Measurements from ENCODE around the gene RNF144A. TPM values are rescaled to one million over a fixed set of nuclear protein-coding genes. Genes with fewer than 3 reads are reported as not detected.
A peak's percentile ranks its signal among the peaks of the same experiment; 100 is the strongest.

The RNF144A gene
- total RNA-seq, 1 donor from 2014 or later: 39.9 TPM

- no peak for TF ChIP-seq CTCF (IDR thresholded peaks at IDR 0.05; ENCODE audit: unreplicated experiment)
- Mint-ChIP-seq H3K4me3 (ENCODE audit: low read depth) (no peak overlapping the region), H3K4me1 (ENCODE audit: low read depth) (peaks cover 17% of the 10 kb centered on the region), H3K36me3 (ENCODE audit: insufficient read depth) (peaks cover under 1% of the 10 kb centered on the region), H3K27ac (no peak overlapping the region), H3K9me3 (ENCODE audit: low read depth) (peaks cover under 1% of the 10 kb centered on the region), H3K27me3 (no peaks in the 10 kb centered on the region)
- no peak for DNase-seq (ENCODE audit: low spot score, unreplicated experiment)
These were observed 140.7 kb downstream of the RNF144A start for GRCh38 chr2:7057865-7058400.

GRCh38 chr2:7060156-7060555 lies 142.9 kb downstream of the RNF144A start:
- DNase-seq (ENCODE audit: low spot score, unreplicated experiment): no peak
- Mint-ChIP-seq H3K27me3 (no peaks in the 10 kb centered on the region), H3K4me1 (ENCODE audit: low read depth) (peaks cover 19% of the 10 kb centered on the region), H3K27ac (peak overlapping the region; percentile 1), H3K9me3 (ENCODE audit: low read depth) (peaks cover 17% of the 10 kb centered on the region), H3K4me3 (ENCODE audit: low read depth) (no peak overlapping the region), H3K36me3 (ENCODE audit: insufficient read depth) (peaks cover 12% of the 10 kb centered on the region)
- no peak for TF ChIP-seq CTCF (IDR thresholded peaks at IDR 0.05; ENCODE audit: unreplicated experiment)

- Mint-ChIP-seq H3K4me3 (ENCODE audit: low read depth) (no peak overlapping the region), H3K36me3 (ENCODE audit: insufficient read depth) (peaks cover 12% of the 10 kb centered on the region), H3K4me1 (ENCODE audit: low read depth) (peaks cover 19% of the 10 kb centered on the region), H3K27me3 (no peaks in the 10 kb centered on the region), H3K27ac (no peak overlapping the region), H3K9me3 (ENCODE audit: low read depth) (peaks cover 17% of the 10 kb centered on the region)
- DNase-seq (ENCODE audit: low spot score, unreplicated experiment): no peak
- no peak for TF ChIP-seq CTCF (IDR thresholded peaks at IDR 0.05; ENCODE audit: unreplicated experiment)
These were observed 143.6 kb downstream of the RNF144A start for GRCh38 chr2:7060631-7061449.

- Mint-ChIP-seq H3K4me3 (ENCODE audit: low read depth) (no peak overlapping the region), H3K36me3 (ENCODE audit: insufficient read depth) (peaks cover 12% of the 10 kb centered on the region), H3K9me3 (ENCODE audit: low read depth) (peaks cover 17% of the 10 kb centered on the region), H3K4me1 (ENCODE audit: low read depth) (peaks cover 19% of the 10 kb centered on the region), H3K27me3 (no peaks in the 10 kb centered on the region), H3K27ac (no peak overlapping the region)
- no peak for DNase-seq (ENCODE audit: low spot score, unreplicated experiment)
- no peak for TF ChIP-seq CTCF (IDR thresholded peaks at IDR 0.05; ENCODE audit: unreplicated experiment)
These were observed 144.2 kb downstream of the RNF144A start for GRCh38 chr2:7061450-7061789.

- no peaks in the 10 kb centered on the region for H3K27me3 Mint-ChIP-seq
- no peak for TF ChIP-seq CTCF (IDR thresholded peaks at IDR 0.05; ENCODE audit: unreplicated experiment)
- no peak for DNase-seq (ENCODE audit: low spot score, unreplicated experiment)
- H3K27ac Mint-ChIP-seq: peak overlapping the region; percentile 15
- peaks cover 12% of the 10 kb centered on the region for H3K36me3 Mint-ChIP-seq (ENCODE audit: insufficient read depth)
- peaks cover 17% of the 10 kb centered on the region for H3K9me3 Mint-ChIP-seq (ENCODE audit: low read depth)
- H3K4me3 Mint-ChIP-seq (ENCODE audit: low read depth): no peak overlapping the region
- H3K4me1 Mint-ChIP-seq (ENCODE audit: low read depth): peaks cover 19% of the 10 kb centered on the region
These were observed 144.7 kb downstream of the RNF144A start for GRCh38 chr2:7061921-7062320.
